Prostate gland (tissue), 2 donors: ENCODE results near the gene ACADS.

ENCODE experiments used
- CTCF ChIP-seq, 4 experiments: fragments of 200-600 bp in 2 of 4; fragments of 450-650 bp in 2 of 4; sonication (generic) in 2 of 4; IDR thresholded peaks; 1 replicate in 3 of 4; 2 replicates in 1 of 4; pipeline ENCODE4 v1.5.1; 2016 to 2019; ENCODE audit warnings: antibody characterized with exemption in 4 of 4, mild to moderate bottlenecking in 2 of 4, moderate library complexity in 2 of 4
- POLR2A ChIP-seq: fragments of 450-650 bp; IDR thresholded peaks from one replicate; pipeline ENCODE4 v1.6.1; 2016; ENCODE audit warnings: antibody characterized with exemption, mild to moderate bottlenecking
- POLR2AphosphoS5 ChIP-seq: sonication (generic); formaldehyde crosslinking; IDR thresholded peaks from one replicate; pipeline ENCODE4 v1.6.1; 2017; ENCODE audit warnings: antibody characterized with exemption

GRCh38 chr12:120764816-120765215 is 39.2 kb downstream of the ACADS start:
- TF ChIP-seq POLR2AphosphoS5 (no peak), CTCF (IDR thresholded peaks at IDR 0.05) (no peak), POLR2A (no peak)
